H1 (cell line): ENCODE results near the gene TSGA10. TPM values are rescaled to one million over a fixed set of nuclear protein-coding genes. Genes with fewer than 3 reads are reported as not detected.

Experiments
- CTCF ChIA-PET: fragments of 300-600 bp; sonication (Branson Sonifier 250); formaldehyde crosslinking; loops from one replicate; lab custom pipeline; 2021; ENCODE audit not compliant: partially characterized antibody; lab: Charles Lee
- POLR2A ChIA-PET: fragments of 300-600 bp; sonication (Branson Sonifier 250); formaldehyde crosslinking; loops from one replicate; lab custom pipeline; 2021; ENCODE audit warnings: inconsistent platforms; ENCODE audit not compliant: partially characterized antibody; lab: Charles Lee
- DNase-seq, 2 experiments: peaks; one replicate each; pipeline versions ENCODE4 v3.0.0 to v3.0.0-alpha.2; 2010 to 2022; ENCODE audit warnings: low spot score in 2 of 2, low read depth in 1 of 2, mixed read lengths in 1 of 2
- FAIRE-seq: peaks from 2 replicates; lab custom pipeline; 2011; peaks lifted over from hg19 to GRCh38; lab: Jason Lieb, UNC
- H2AFZ ChIP-seq: 2 replicates; pipeline ENCODE4 v1.8.1; 2012; ENCODE audit warnings: low read length, inconsistent platforms
- H2AK5ac ChIP-seq: 2 replicates; pipeline ENCODE4 v1.6.1; 2013; ENCODE audit warnings: low read depth, low read length
- H2BK120ac ChIP-seq: replicated peaks from 2 replicates; pipeline ENCODE3; 2013; ENCODE audit warnings: low read depth, low read length, inconsistent platforms
- H2BK12ac ChIP-seq: 2 replicates; pipeline ENCODE4 v1.6.1; 2013; ENCODE audit warnings: low read depth, low read length
- H2BK15ac ChIP-seq: 2 replicates; pipeline ENCODE4 v1.6.1; 2013; ENCODE audit warnings: low read length
- H2BK20ac ChIP-seq: 2 replicates; pipeline ENCODE4 v1.6.1; 2013; ENCODE audit warnings: low read length
- H2BK5ac ChIP-seq: 2 replicates; pipeline ENCODE4 v1.6.1; 2013; ENCODE audit warnings: low read depth, low read length
- H3K14ac ChIP-seq: 2 replicates; pipeline ENCODE4 v1.6.1; 2013; ENCODE audit warnings: inconsistent platforms; ENCODE audit not compliant: insufficient read length
- H3K18ac ChIP-seq: 2 replicates; pipeline ENCODE4 v1.6.1; 2013; ENCODE audit warnings: low read length; ENCODE audit errors: extremely low read depth
- H3K23ac ChIP-seq: 2 replicates; pipeline ENCODE4 v1.6.1; 2013; ENCODE audit warnings: inconsistent platforms; ENCODE audit not compliant: insufficient read length
- H3K23me2 ChIP-seq: 2 replicates; pipeline ENCODE4 v1.6.1; 2013; ENCODE audit warnings: low read depth, low read length
- H3K27ac ChIP-seq: 2 replicates; pipeline ENCODE4 v1.6.1; 2011; ENCODE audit warnings: low read depth, low read length, inconsistent platforms
- H3K27me3 ChIP-seq, 4 experiments: replicated peaks in 1 of 4; 1 replicate in 1 of 4; 2 replicates in 3 of 4; pipeline versions ENCODE4 v1.6.1 to v1.8.1; 2011 to 2013; ENCODE audit warnings: low read length in 3 of 4, mild to moderate bottlenecking in 3 of 4, inconsistent platforms in 2 of 4, mixed read lengths in 2 of 4, moderate library complexity in 1 of 4; ENCODE audit not compliant: control insufficient read depth in 3 of 4, insufficient read depth in 3 of 4; ENCODE audit errors: extremely low read depth in 1 of 4
- H3K36me3 ChIP-seq, 4 experiments: 2 replicates each; pipeline versions ENCODE4 v1.6.1 to v1.8.1; 2011 to 2013; ENCODE audit warnings: mild to moderate bottlenecking in 4 of 4, low read length in 3 of 4, moderate library complexity in 2 of 4, control low read depth in 1 of 4, inconsistent platforms in 1 of 4; ENCODE audit not compliant: insufficient read depth in 4 of 4, control insufficient read depth in 2 of 4
- H3K4ac ChIP-seq: replicated peaks from 2 replicates; pipeline ENCODE3; 2013; ENCODE audit warnings: low read length, low read depth, mixed read lengths, inconsistent platforms; ENCODE audit not compliant: insufficient read length
- H3K4me1 ChIP-seq, 4 experiments: replicated peaks in 1 of 4; 1 replicate in 1 of 4; 2 replicates in 3 of 4; pipeline versions ENCODE4 v1.6.1 to v1.8.1; 2011 to 2013; ENCODE audit warnings: low read length in 3 of 4, inconsistent platforms in 2 of 4, mixed read lengths in 1 of 4; ENCODE audit not compliant: insufficient read depth in 4 of 4, control insufficient read depth in 3 of 4
- H3K4me2 ChIP-seq, 2 experiments: 2 replicates each; pipeline versions ENCODE4 v1.6.1 to v1.8.1; 2011 to 2013; ENCODE audit warnings: low read depth in 2 of 2, low read length in 2 of 2, control low read depth in 1 of 2, inconsistent platforms in 1 of 2, mild to moderate bottlenecking in 1 of 2; ENCODE audit not compliant: insufficient read depth in 1 of 2
- H3K4me3 ChIP-seq, 4 experiments: fragments of 200-600, 300-600 bp in 1 of 4; sonication (generic), shearing (Covaris generic), sonication (Bioruptor Twin) in 1 of 4; 2 replicates each; pipeline versions ENCODE4 v1.5.1 to v1.8.1; 2011 to 2016; ENCODE audit warnings: low read length in 4 of 4, low read depth in 3 of 4, control low read depth in 2 of 4, inconsistent platforms in 2 of 4, mild to moderate bottlenecking in 2 of 4, mixed read lengths in 1 of 4, moderate library complexity in 1 of 4; ENCODE audit not compliant: insufficient read depth in 2 of 4; ENCODE audit errors: extremely low read depth in 1 of 4
- H3K56ac ChIP-seq: replicated peaks from 2 replicates; pipeline ENCODE3; 2013; ENCODE audit warnings: low read depth, mild to moderate bottlenecking, mixed read lengths, low read length, inconsistent platforms; ENCODE audit not compliant: insufficient read length
- H3K79me1 ChIP-seq: 2 replicates; pipeline ENCODE4 v1.6.1; 2013; ENCODE audit warnings: low read depth, low read length, control low read depth
- H3K79me2 ChIP-seq, 2 experiments: 2 replicates each; pipeline versions ENCODE4 v1.6.1 to v1.8.1; 2012 to 2013; ENCODE audit warnings: low read length in 2 of 2, mild to moderate bottlenecking in 2 of 2, inconsistent platforms in 1 of 2; ENCODE audit not compliant: insufficient read depth in 2 of 2, control insufficient read depth in 1 of 2
- H3K9ac ChIP-seq, 4 experiments: replicated peaks in 1 of 4; 1 replicate in 1 of 4; 2 replicates in 3 of 4; pipeline versions ENCODE4 v1.6.1 to v1.8.1; 2011 to 2013; ENCODE audit warnings: low read depth in 3 of 4, low read length in 3 of 4, control low read depth in 2 of 4, mild to moderate bottlenecking in 2 of 4, moderate library complexity in 2 of 4, inconsistent platforms in 1 of 4; ENCODE audit errors: extremely low read depth in 1 of 4
- H3K9me3 ChIP-seq, 2 experiments: 2 replicates each; pipeline versions ENCODE4 v1.6.1 to v1.8.1; 2012 to 2013; ENCODE audit warnings: mild to moderate bottlenecking in 2 of 2, moderate library complexity in 2 of 2, control low read depth in 1 of 2, inconsistent platforms in 1 of 2, low read depth in 1 of 2, low read length in 1 of 2, mixed read lengths in 1 of 2; ENCODE audit not compliant: insufficient read depth in 2 of 2
- H4K20me1 ChIP-seq, 2 experiments: replicated peaks in 1 of 2; 2 replicates each; pipeline versions ENCODE3 to v1.8.1; 2011 to 2013; ENCODE audit warnings: inconsistent platforms in 2 of 2, low read length in 2 of 2, mild to moderate bottlenecking in 1 of 2; ENCODE audit not compliant: insufficient read depth in 2 of 2, control insufficient read depth in 1 of 2
- H4K5ac ChIP-seq: 2 replicates; pipeline ENCODE4 v1.6.1; 2013; ENCODE audit warnings: low read length, low read depth, mixed read lengths, inconsistent platforms; ENCODE audit not compliant: insufficient read length
- H4K8ac ChIP-seq: 2 replicates; pipeline ENCODE4 v1.8.0; 2013; ENCODE audit warnings: mild to moderate bottlenecking, moderate library complexity, low read length, inconsistent platforms; ENCODE audit not compliant: insufficient read depth; ENCODE audit errors: extremely low read depth
- H4K91ac ChIP-seq: replicated peaks from 2 replicates; pipeline ENCODE3; 2013; ENCODE audit warnings: low read length, mixed read lengths, inconsistent platforms; ENCODE audit not compliant: insufficient read length
- ATF2 ChIP-seq: IDR thresholded peaks from 2 replicates; pipeline ENCODE4 v1.6.1; 2012; ENCODE audit warnings: low read length, inconsistent platforms
- BCL11A ChIP-seq, 2 experiments: IDR thresholded peaks; one replicate each; pipeline ENCODE4 v1.6.1; 2011; ENCODE audit warnings: low read depth in 2 of 2, low read length in 2 of 2, mild to moderate bottlenecking in 2 of 2
- KDM1A ChIP-seq: fragments of 200-600, 300-600 bp; sonication (generic); IDR thresholded peaks from 2 replicates; pipeline ENCODE4 v1.7.1; 2016; ENCODE audit warnings: mild to moderate bottlenecking, low read length, borderline replicate concordance
- NANOG ChIP-seq: IDR thresholded peaks from 2 replicates; pipeline ENCODE4 v1.6.1; 2011; ENCODE audit warnings: low read length, low read depth, mild to moderate bottlenecking, inconsistent platforms; ENCODE audit not compliant: insufficient read depth, poor library complexity, severe bottlenecking
- NRF1 ChIP-seq: IDR thresholded peaks from 2 replicates; pipeline ENCODE4 v1.6.1; 2011; ENCODE audit warnings: mild to moderate bottlenecking, low read depth, low read length, improper control_type of control experiment
- RBBP5 ChIP-seq: IDR thresholded peaks from 2 replicates; pipeline ENCODE4 v1.7.1; 2012; ENCODE audit warnings: low read depth, mild to moderate bottlenecking, inconsistent platforms, low read length, moderate library complexity, borderline replicate concordance
- RFX5 ChIP-seq: IDR thresholded peaks from 2 replicates; pipeline ENCODE4 v1.6.1; 2011; ENCODE audit warnings: low read depth, low read length, improper control_type of control experiment, borderline replicate concordance
- SIRT6 ChIP-seq: IDR thresholded peaks from one replicate; pipeline ENCODE4 v1.7.1; 2012; ENCODE audit warnings: low read length, inconsistent platforms
- SUZ12 ChIP-seq: fragments of 200-600 bp; sonication (generic); IDR thresholded peaks from 2 replicates; pipeline ENCODE4 v1.6.1; 2012; ENCODE audit warnings: mild to moderate bottlenecking, inconsistent platforms, low read length, moderate library complexity, mixed read lengths
- TCF12 ChIP-seq: IDR thresholded peaks from 2 replicates; pipeline ENCODE4 v1.6.1; 2011; ENCODE audit warnings: low read depth, mild to moderate bottlenecking, low read length
- WGBS, 2 experiments: shearing (Covaris generic) in 1 of 2; methylation state at CpG; one replicate each; pipeline versions ENCODE4 v1.1.6 to v1.1.7; 2013 to 2015; ENCODE audit warnings: low lambda C conversion rate in 2 of 2, mixed read lengths in 2 of 2, inconsistent platforms in 1 of 2, low coverage in 1 of 2, missing lambda C conversion rate in 1 of 2; ENCODE audit not compliant: insufficient replicate concordance in 2 of 2, insufficient coverage in 1 of 2, insufficient read length in 1 of 2; ENCODE audit errors: extremely low coverage in 1 of 2, missing lambda C conversion rate in 1 of 2; 5-methylcytosine and 5-hydroxymethylcytosine counted together
- polyA plus RNA-seq, 7 experiments: library from polyadenylated mRNA; depleted of rRNA in 3 of 7; stranded (reverse) in 5 of 7; unstranded in 2 of 7; fragments of >200 nt in 5 of 7; fragments of 200-250 nt in 2 of 7; gene quantifications; 1 replicate in 5 of 7; 2 replicates in 1 of 7; 4 replicates in 1 of 7; pipeline versions ENCODE4 v1.2.1 to v1.2.3, GENCODE V29; 2011 to 2013; ENCODE audit warnings: missing spikeins in 2 of 7, mixed read lengths in 2 of 7
- total RNA-seq: library from RNA; stranded (reverse); fragmentation: NEBNext Ultra II Directional; extraction: Animal tissue kit (Norgen Biotek cat#: 25700); gene quantifications from 2 replicates; pipeline ENCODE4 v1.2.1, GENCODE V29; 2021
- TF ChIP-seq, protein P1 (sequence below): IDR thresholded peaks from 2 replicates; pipeline ENCODE4 v1.6.1; 2012; ENCODE audit warnings: inconsistent platforms

The TSGA10 gene
- total and polyA plus RNA-seq, 2 of the 8 experiments (the other 6 are each of a cell fraction or from before 2014, with no cell fraction given): 2.2 to 7.4 TPM

DNA sequence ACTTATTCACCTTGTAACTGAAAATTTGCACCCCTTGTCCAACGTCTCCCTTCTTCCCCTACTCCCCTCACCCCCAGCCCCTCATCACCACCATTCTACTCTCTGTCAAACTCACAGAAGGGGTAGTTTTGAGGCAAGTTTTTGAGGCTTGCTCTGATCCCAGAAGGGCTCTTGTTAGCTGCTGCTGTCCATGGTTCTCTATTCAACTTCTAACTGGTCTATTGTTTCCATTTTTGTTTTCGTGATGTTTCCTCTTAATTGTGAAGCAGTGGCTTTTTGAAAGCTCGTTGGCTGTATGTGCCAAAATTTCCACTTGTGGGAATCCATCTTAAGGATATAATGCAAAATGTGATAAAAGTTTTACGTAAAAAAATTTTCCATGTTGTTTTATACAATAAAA is 126.2 kb downstream of the TSGA10 start:
- DNase-seq: no peak

More for the DNA sequence above, 126.2 kb downstream of the TSGA10 start:
- Histone ChIP-seq H2BK5ac (no peak overlapping the region), H4K91ac (no peak overlapping the region), H3K56ac (no peak overlapping the region), H3K27me3 (no peaks in the 10 kb centered on the region), H3K14ac (no peak overlapping the region), H3K36me3 (no peaks in the 10 kb centered on the region), H3K79me1 (no peaks in the 10 kb centered on the region), H4K8ac (no peak overlapping the region), H3K23me2 (no peaks in the 10 kb centered on the region), H3K9me3 (no peaks in the 10 kb centered on the region), H3K23ac (no peak overlapping the region), H2AK5ac (no peak overlapping the region), H3K27ac (no peak overlapping the region), H3K4me2 (no peak overlapping the region), H3K4me1 (no peaks in the 10 kb centered on the region), H2BK15ac (no peak overlapping the region), H3K4me3 (no peak overlapping the region), H3K79me2 (no peaks in the 10 kb centered on the region), H2BK120ac (no peak overlapping the region), H4K20me1 (no peaks in the 10 kb centered on the region), H4K5ac (no peak overlapping the region), H3K18ac (no peak overlapping the region), H2AFZ (no peak overlapping the region), H3K9ac (no peak overlapping the region), H2BK12ac (no peak overlapping the region), H3K4ac (no peak overlapping the region), H2BK20ac (no peak overlapping the region)
- no peak for TF ChIP-seq NANOG
- TF ChIP-seq RFX5: no peak
- TF ChIP-seq SUZ12: no peak
- no peak for TF ChIP-seq KDM1A
- no peak for TF ChIP-seq ATF2
- no peak for TF ChIP-seq BCL11A (IDR thresholded peaks at IDR 0.05; ENCODE audit: low read depth in 2 of 2, low read length in 2 of 2)
- TF ChIP-seq NRF1: no peak
- TF ChIP-seq RBBP5: no peak
- no peak for TF ChIP-seq SIRT6
- TF ChIP-seq, protein P1, sequence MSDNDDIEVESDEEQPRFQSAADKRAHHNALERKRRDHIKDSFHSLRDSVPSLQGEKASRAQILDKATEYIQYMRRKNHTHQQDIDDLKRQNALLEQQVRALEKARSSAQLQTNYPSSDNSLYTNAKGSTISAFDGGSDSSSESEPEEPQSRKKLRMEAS: no peak
- TF ChIP-seq TCF12: no peak
- 86% methylated on average over 4 of the region's 4 CpGs; no CpG with 5 or more reads in 1 of the 2 experiments for WGBS, 2 experiments
- ChIA-PET CTCF (no interaction called here), POLR2A (no interaction called here)
- no peak for FAIRE-seq
